K562 (cell line): ENCODE measurements around the gene SLC25A15. TPM values are rescaled to one million over a fixed set of nuclear protein-coding genes. Genes with fewer than 3 reads are reported as not detected.

Source experiments
- ATAC-seq: fragments of 200-7000 bp; cut with Tn5 transposase; 3 replicates; pipeline ENCODE4 v1.9.1; 2020; ENCODE audit warnings: moderate library complexity
- BruUV-seq: library from RNA; stranded (reverse); fragments of 400-500 nt; replicated peaks from 2 replicates; lab custom pipeline; 2021; lab: Mats Ljungman, UMichigan
- CTCF ChIA-PET: fragments of 300-600 bp; formaldehyde crosslinking; extraction: SDS; loops from one replicate; lab custom pipeline; 2021; ENCODE audit warnings: low intra/inter-chr PET ratio; lab: Yijun Ruan, JAX
- POLR2A ChIA-PET: fragments of 300-600, 350-650 bp; sonication (Branson Sonifier 250); formaldehyde crosslinking; extraction: SDS; loops from one replicate; lab custom pipeline; 2021; ENCODE audit warnings: antibody characterized with exemption, inconsistent platforms; lab: Yijun Ruan, JAX
- DNase-seq, 4 experiments: peaks; one replicate each; pipeline versions ENCODE4 v3.0.0 to v3.0.0-alpha.2; 2011 to 2018; ENCODE audit warnings: low spot score in 3 of 4, mixed read lengths in 3 of 4; ENCODE audit errors: extremely low read depth in 1 of 4
- FAIRE-seq: peaks from 2 replicates; lab custom pipeline; 2011; peaks lifted over from hg19 to GRCh38; lab: Jason Lieb, UNC
- H2AFZ ChIP-seq: 2 replicates; pipeline ENCODE4 v1.6.0; 2011; ENCODE audit warnings: low read depth, low read length, control low read depth, inconsistent platforms
- H3K27ac ChIP-seq: fragments of 200-600 bp; 3 replicates; pipeline ENCODE4 v1.8.0; 2011; ENCODE audit warnings: low read depth, mild to moderate bottlenecking, control low read depth, inconsistent platforms, low read length, moderate library complexity, mixed read lengths; ENCODE audit errors: extremely low read depth
- H3K27me3 ChIP-seq, 2 experiments: fragments of 300-600 bp in 1 of 2; 2 replicates in 1 of 2; 3 replicates in 1 of 2; pipeline versions ENCODE4 v1.6.0 to v1.8.0; 2011; ENCODE audit warnings: inconsistent platforms in 2 of 2, low read length in 2 of 2, mild to moderate bottlenecking in 1 of 2, mixed read lengths in 1 of 2, moderate library complexity in 1 of 2; ENCODE audit not compliant: control insufficient read depth in 2 of 2, insufficient read depth in 2 of 2
- H3K36me3 ChIP-seq: fragments of 300-600 bp; 3 replicates; pipeline ENCODE4 v1.8.0; 2011; ENCODE audit warnings: mild to moderate bottlenecking, low read length, inconsistent platforms; ENCODE audit not compliant: control insufficient read depth, insufficient read depth
- H3K4me1 ChIP-seq, 2 experiments: fragments of 200-600 bp in 1 of 2; replicated peaks in 1 of 2; 2 replicates in 1 of 2; 3 replicates in 1 of 2; pipeline versions ENCODE4 v1.5.1 to v1.8.0; 2011; ENCODE audit warnings: inconsistent platforms in 2 of 2, low read length in 2 of 2, mild to moderate bottlenecking in 1 of 2, mixed read lengths in 1 of 2, moderate library complexity in 1 of 2; ENCODE audit not compliant: control insufficient read depth in 2 of 2, insufficient read depth in 2 of 2
- H3K4me2 ChIP-seq: 2 replicates; pipeline ENCODE4 v1.6.1; 2011; ENCODE audit warnings: low read length, control low read depth, inconsistent platforms, mixed read lengths; ENCODE audit not compliant: insufficient read depth
- H3K4me3 ChIP-seq: fragments of 200-600 bp; sonication (generic), shearing (Covaris generic); 2 replicates; pipeline ENCODE4 v1.5.1; 2016; ENCODE audit warnings: control low read depth, inconsistent platforms
- H3K79me2 ChIP-seq: fragments of 200-600 bp; 3 replicates; pipeline ENCODE4 v1.8.0; 2011; ENCODE audit warnings: low read length, inconsistent platforms; ENCODE audit not compliant: control insufficient read depth, insufficient read depth
- H3K9ac ChIP-seq, 2 experiments: 2 replicates each; pipeline versions ENCODE4 v1.6.0 to v1.6.1; 2011; ENCODE audit warnings: low read depth in 2 of 2, low read length in 2 of 2, control low read depth in 1 of 2, inconsistent platforms in 1 of 2, mild to moderate bottlenecking in 1 of 2, mixed read lengths in 1 of 2; ENCODE audit not compliant: insufficient read depth in 1 of 2
- H3K9me1 ChIP-seq: one replicate; pipeline ENCODE4 v1.6.0; 2011; ENCODE audit warnings: inconsistent platforms, mild to moderate bottlenecking, low read length, moderate library complexity; ENCODE audit not compliant: control insufficient read depth, insufficient read depth
- H3K9me3 ChIP-seq: replicated peaks from 2 replicates; pipeline ENCODE4 v1.5.1; 2011; ENCODE audit warnings: low read depth, low read length, inconsistent platforms; ENCODE audit not compliant: control insufficient read depth, insufficient read depth
- H4K20me1 ChIP-seq: replicated peaks from 2 replicates; pipeline ENCODE4 v1.6.1; 2011; ENCODE audit warnings: low read length, inconsistent platforms, mixed read lengths; ENCODE audit not compliant: control insufficient read depth, insufficient read depth
- CSDE1 ChIP-seq, 2 experiments: fragments of 450-650 bp; IDR thresholded peaks; 2 replicates each; pipeline ENCODE4 v1.6.1; 2016; ENCODE audit warnings: mild to moderate bottlenecking in 1 of 2
- FOXK1 ChIP-seq: sonication (generic); formaldehyde crosslinking; IDR thresholded peaks from 2 replicates; pipeline ENCODE4 v1.8.0; 2022; ENCODE audit warnings: missing genetic modification reagents, mild to moderate bottlenecking, borderline replicate concordance
- JUNB ChIP-seq: fragments of 450-650 bp; formaldehyde crosslinking; conservative IDR thresholded peaks from 2 replicates; pipeline ENCODE4 v1.4.0; 2020; ENCODE audit warnings: mild to moderate bottlenecking
- MEF2A ChIP-seq: IDR thresholded peaks from 2 replicates; pipeline ENCODE4 v1.6.1; 2011; ENCODE audit warnings: low read depth, mild to moderate bottlenecking, low read length, moderate library complexity; ENCODE audit not compliant: control insufficient read depth
- MTA2 ChIP-seq: fragments of 450-650 bp; IDR thresholded peaks from 2 replicates; pipeline ENCODE4 v1.6.1; 2016; ENCODE audit warnings: low read depth
- POLR2AphosphoS2 ChIP-seq: IDR thresholded peaks from 2 replicates; pipeline ENCODE4 v1.6.1; 2012; ENCODE audit warnings: low read length, improper control_type of control experiment
- PURB ChIP-seq: sonication (generic); formaldehyde crosslinking; IDR thresholded peaks from 2 replicates; pipeline ENCODE4 v1.9.0; 2021; ENCODE audit warnings: low read depth, mild to moderate bottlenecking, missing genetic modification reagents
- RBM14 ChIP-seq: fragments of 200-400 bp; formaldehyde crosslinking; IDR thresholded peaks from 2 replicates; pipeline ENCODE4 v1.6.1; 2018; ENCODE audit warnings: low read depth, mild to moderate bottlenecking, low read length, moderate library complexity, borderline replicate concordance; ENCODE audit not compliant: insufficient read depth
- SMAD4 ChIP-seq: fragments of 250-450 bp; sonication (Bioruptor Pico); conservative IDR thresholded peaks from 2 replicates; pipeline ENCODE4 v1.8.0; 2021; ENCODE audit warnings: inconsistent platforms, mild to moderate bottlenecking, moderate library complexity
- THRAP3 ChIP-seq: fragments of 450-650 bp; IDR thresholded peaks from 2 replicates; pipeline ENCODE4 v1.6.1; 2016; ENCODE audit warnings: mild to moderate bottlenecking, inconsistent platforms, borderline replicate concordance
- VEZF1 ChIP-seq: fragments of 200-800 bp; sonication (Bioruptor generic); IDR thresholded peaks from 2 replicates; pipeline ENCODE4 v1.6.1; 2017; ENCODE audit warnings: missing genetic modification characterization, missing compliant biosample characterization
- XRCC3 ChIP-seq: fragments of 450-650 bp; IDR thresholded peaks from 2 replicates; pipeline ENCODE4 v1.6.1; 2017; ENCODE audit warnings: mild to moderate bottlenecking, moderate library complexity
- ZNF121 ChIP-seq: sonication (generic); formaldehyde crosslinking; conservative IDR thresholded peaks from 2 replicates; pipeline ENCODE4 v1.8.0; 2022; ENCODE audit warnings: missing genetic modification reagents
- ZNF133 ChIP-seq: fragments of 250-450 bp; sonication (Bioruptor Pico); IDR thresholded peaks from 2 replicates; pipeline ENCODE4 v1.4.0; 2020; ENCODE audit warnings: mild to moderate bottlenecking
- ZNF280A ChIP-seq: fragments of 450-650 bp; IDR thresholded peaks from 2 replicates; pipeline ENCODE4 v1.6.1; 2018; ENCODE audit warnings: mild to moderate bottlenecking, low read depth; ENCODE audit not compliant: partially characterized antibody
- WGBS: fragments of 100-300 bp; shearing (Covaris generic); methylation state at CpG from one replicate; pipeline ENCODE4 v1.1.6; 2016; ENCODE audit warnings: low coverage, mixed read lengths; ENCODE audit not compliant: insufficient coverage; ENCODE audit errors: missing lambda C conversion rate; 5-methylcytosine and 5-hydroxymethylcytosine counted together
- in situ Hi-C: fragments of 300-500 bp; cut with MboI; formaldehyde crosslinking; loops from 4 replicates; pipeline ENCODE4 v1.15.0; 2018; ENCODE audit warnings: inconsistent platforms, mixed read lengths
- intact Hi-C: fragments of 100-400 bp; cut with micrococcal nuclease; formaldehyde crosslinking; loops from 2 replicates; pipeline ENCODE4 v1.14.2; 2022
- polyA plus RNA-seq, 8 experiments: library from polyadenylated mRNA; depleted of rRNA in 4 of 8; stranded (reverse) in 5 of 8; unstranded in 3 of 8; fragments of >200 nt; fragmentation: Nextera tagmentation in 2 of 8; fragmentation: Illumina TruSeq in 1 of 8; extraction: Ambion mirVana in 2 of 8; extraction: Trizol in 1 of 8; gene quantifications; 2 replicates each; pipeline versions ENCODE4 v1.2.1 to v1.2.3, GENCODE V29; 2011 to 2014; ENCODE audit warnings: inconsistent platforms in 1 of 8, missing spikeins in 1 of 8
- total RNA-seq, 7 experiments: library from RNA; depleted of rRNA in 6 of 7; stranded (reverse); fragments of >200 nt in 6 of 7; fragmentation: Illumina TruSeq in 2 of 7; extraction: Trizol in 2 of 7; gene quantifications; 2 replicates each; pipeline versions ENCODE4 v1.2.1 to v1.2.3, GENCODE V29; 2011 to 2021; ENCODE audit warnings: low replicate concordance in 1 of 7

Gene SLC25A15
- total and polyA plus RNA-seq, 9 of the 15 experiments (the other 6 are each of a cell fraction or from before 2014, with no cell fraction given): 3.5 to 30.5 (median 20.3) TPM

GRCh38 chr13:40814803-40815202 lies 25.4 kb downstream of the SLC25A15 start:
- TF ChIP-seq POLR2AphosphoS2 (no peak), FOXK1 (CRISPR knock-in tag) (no peak), SMAD4 (CRISPR knock-in tag) (no peak)

GRCh38 chr13:40818926-40819325 lies 29.5 kb downstream of the SLC25A15 start:
- BruUV-seq: no TSS peak
- H3K9ac ChIP-seq: no peak overlapping the region
- CTCF ChIA-PET: no interaction called here
- FAIRE-seq: no peak
- no peak overlapping the region for H3K4me2 ChIP-seq
- no peaks in the 10 kb centered on the region for H3K9me1 ChIP-seq
- no peak for ATAC-seq
- H3K79me2 ChIP-seq: no peaks in the 10 kb centered on the region
- 0 out of 2 replicates have a peak, but pooled peaks cover 2% of the 10 kb centered on the region for H3K9me3 ChIP-seq
- H2AFZ ChIP-seq: no peak overlapping the region
- H4K20me1 ChIP-seq: no peaks in the 10 kb centered on the region
- H3K36me3 ChIP-seq: no peaks in the 10 kb centered on the region
- no peaks in the 10 kb centered on the region for H3K27me3 ChIP-seq
- H3K4me3 ChIP-seq: no peak overlapping the region
- H3K27ac ChIP-seq: no peak overlapping the region
- in situ Hi-C loops: no loop called here
- H3K4me1 ChIP-seq: no peaks in the 10 kb centered on the region
- POLR2A ChIA-PET: no interaction called here
- 2% methylated on average over 5 of the region's 5 CpGs for WGBS
- DNase-seq: no peak
- intact Hi-C loops: no loop called here
- TF ChIP-seq RBM14 (no peak), ZNF133 (CRISPR knock-in tag) (no peak), XRCC3 (no peak), THRAP3 (no peak), ZNF121 (CRISPR knock-in tag) (no peak), JUNB (no peak), MTA2 (no peak), VEZF1 (CRISPR knock-in tag) (no peak), MEF2A (no peak), CSDE1 (IDR thresholded peaks at IDR 0.05) (no peak), PURB (CRISPR knock-in tag) (no peak), ZNF280A (no peak)

More at GRCh38 chr13:40814803-40815202, 25.4 kb downstream of the SLC25A15 start:
- Histone ChIP-seq H3K4me3 (no peak overlapping the region), H3K9ac (no peak overlapping the region), H3K27me3 (no peaks in the 10 kb centered on the region), H3K4me1 (no peaks in the 10 kb centered on the region), H3K9me1 (no peaks in the 10 kb centered on the region), H3K9me3 (0 out of 2 replicates have a peak, but pooled peaks cover 2% of the 10 kb centered on the region), H3K79me2 (no peaks in the 10 kb centered on the region), H2AFZ (no peak overlapping the region), H3K4me2 (no peak overlapping the region), H3K36me3 (peaks cover 6% of the 10 kb centered on the region; the same call in 1 of the 3 replicates), H4K20me1 (no peaks in the 10 kb centered on the region), H3K27ac (no peak overlapping the region)
- intact Hi-C loops: no loop called here
- ATAC-seq (no peak), FAIRE-seq (no peak), DNase-seq (no peak)
- CTCF ChIA-PET: no interaction called here
- BruUV-seq: no TSS peak
- POLR2A ChIA-PET: no interaction called here
- in situ Hi-C loops: no loop called here
- WGBS: 67% methylated on average over 2 of the region's 2 CpGs
